K562 treated with DMSO at 1 percent for 12 hours (cell line): Measurements from ENCODE around the gene NEDD8. TPM values are rescaled to one million over a fixed set of nuclear protein-coding genes. Genes with fewer than 3 reads are reported as not detected.

Source experiments
- total RNA-seq: library from RNA; unstranded; fragments of 300-600 nt; gene quantifications from 2 replicates; pipeline ENCODE4 v1.2.3, GENCODE V29; 2022; ENCODE audit not compliant: insufficient read depth

Gene NEDD8
- total RNA-seq, result 134 and 179 TPM in 2 replicates

DNA sequence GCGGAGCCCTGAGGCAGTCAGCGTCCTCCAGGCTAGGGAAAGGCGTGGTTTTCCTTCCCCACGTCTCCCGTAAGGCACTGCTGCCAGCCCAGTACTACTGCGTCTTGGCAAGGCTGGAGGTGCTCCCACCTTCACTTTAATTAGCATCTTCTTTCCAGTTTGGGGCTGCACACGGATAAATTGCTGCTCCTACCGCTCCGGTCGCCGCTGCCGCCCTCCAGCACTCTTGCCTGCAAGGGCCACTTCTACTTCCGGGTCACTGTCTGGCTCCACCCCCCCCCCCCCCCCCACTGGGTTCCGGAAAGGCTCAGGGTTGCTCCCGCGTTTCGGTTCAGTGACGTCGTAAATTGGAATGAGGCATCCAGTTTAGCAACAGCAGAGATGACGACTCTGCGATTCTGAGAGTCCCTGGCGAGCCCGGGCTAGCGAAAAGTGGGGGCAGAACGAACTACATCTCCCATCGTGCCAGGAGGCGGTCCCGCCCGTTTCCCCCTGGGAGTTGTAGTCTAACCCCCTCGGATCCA lies at the start of gene NEDD8:
Gene NEDD8, minus strand, starts transcription at position 247 of the 524 bp plus-strand sequence. Its CDS starts 100 bp downstream, at position 147.

DNA sequence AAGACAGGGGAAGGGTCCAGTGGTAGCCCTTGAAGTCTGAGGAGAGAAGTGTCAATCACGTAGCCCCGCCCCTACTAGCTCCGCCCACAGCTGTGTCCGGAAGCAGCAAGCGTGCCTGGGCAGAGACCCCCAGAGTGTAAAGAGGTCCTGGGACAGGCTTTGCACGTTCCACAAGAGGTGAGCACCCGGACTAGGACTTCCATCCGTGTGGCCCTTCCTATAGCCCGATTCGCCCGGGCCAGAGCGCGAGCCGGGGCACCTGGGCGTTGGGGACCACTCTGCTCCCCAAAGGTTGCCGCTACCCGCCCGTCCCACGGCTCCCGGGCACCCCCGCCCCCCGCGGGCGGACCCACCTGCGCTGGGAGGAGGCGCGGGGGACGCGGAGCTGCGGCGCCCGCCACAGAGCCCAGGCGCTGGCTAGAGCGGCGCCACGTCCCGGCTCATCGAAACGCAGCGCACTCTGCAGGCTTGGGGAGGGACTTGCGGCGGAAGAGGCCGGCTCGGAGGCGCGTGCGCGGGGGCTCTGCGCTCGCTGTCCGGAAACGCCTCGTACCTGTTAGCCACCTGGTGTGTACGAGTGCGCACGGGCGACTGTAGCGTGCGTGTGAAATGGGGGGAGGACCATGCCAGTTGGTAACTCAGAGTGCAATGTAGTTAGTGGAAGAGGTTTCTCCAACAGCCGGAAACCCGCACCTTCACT lies 39.1 kb upstream of the NEDD8 start, which contains the start of gene RABGGTA:
Gene RABGGTA, minus strand, starts transcription at position 464 of the 700 bp plus-strand sequence. CDS start 482 bp downstream, outside the sequence.

DNA sequence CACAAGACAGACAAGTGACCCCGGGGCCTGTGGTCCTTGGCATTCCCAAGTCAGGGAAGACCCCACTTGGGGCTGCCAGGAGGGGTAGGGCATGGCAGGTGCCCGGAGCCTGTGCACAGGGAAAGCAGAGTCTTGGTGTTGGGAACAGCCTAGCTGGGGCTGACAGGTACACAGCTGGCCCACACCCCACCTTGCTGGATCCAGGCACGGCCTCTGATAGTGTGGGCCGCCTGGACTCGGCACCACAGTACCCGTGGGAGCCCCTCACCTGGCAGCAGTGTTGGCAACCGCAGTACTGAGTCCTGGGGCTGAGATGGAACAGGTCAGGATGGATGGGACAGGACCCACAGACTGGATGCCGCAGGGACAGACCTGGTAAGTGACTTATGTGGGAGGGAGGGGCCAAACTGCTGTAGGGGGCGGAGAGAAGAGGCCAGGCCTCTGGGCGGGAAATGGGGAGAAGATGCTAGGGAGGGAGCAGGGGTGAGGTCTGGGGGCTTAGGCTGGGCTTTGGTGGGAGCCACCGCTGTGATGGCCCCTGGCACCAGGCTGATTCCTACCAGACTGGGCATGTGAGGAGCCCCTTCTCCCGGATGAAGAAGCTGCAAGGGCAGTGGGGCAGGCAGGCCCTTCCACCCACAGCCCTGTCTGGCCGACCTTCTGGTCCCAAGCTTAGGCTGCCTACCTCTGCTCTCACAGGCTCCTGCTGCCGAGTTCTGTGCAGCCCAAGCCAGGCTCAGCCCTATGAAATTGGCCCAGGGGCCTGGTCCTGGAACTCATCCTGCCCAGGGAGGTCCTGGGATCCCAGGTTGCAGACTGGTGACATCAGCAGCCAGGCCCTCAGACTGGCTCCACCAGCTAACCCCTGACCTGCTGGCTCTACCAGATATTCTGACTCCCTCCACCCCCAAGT lies 30.9 kb upstream of the NEDD8 start, which contains the start of gene TGM1:
Gene TGM1, minus strand, starts transcription at position 357 of the 913 bp plus-strand sequence. CDS start 825 bp downstream, outside the sequence.

DNA sequence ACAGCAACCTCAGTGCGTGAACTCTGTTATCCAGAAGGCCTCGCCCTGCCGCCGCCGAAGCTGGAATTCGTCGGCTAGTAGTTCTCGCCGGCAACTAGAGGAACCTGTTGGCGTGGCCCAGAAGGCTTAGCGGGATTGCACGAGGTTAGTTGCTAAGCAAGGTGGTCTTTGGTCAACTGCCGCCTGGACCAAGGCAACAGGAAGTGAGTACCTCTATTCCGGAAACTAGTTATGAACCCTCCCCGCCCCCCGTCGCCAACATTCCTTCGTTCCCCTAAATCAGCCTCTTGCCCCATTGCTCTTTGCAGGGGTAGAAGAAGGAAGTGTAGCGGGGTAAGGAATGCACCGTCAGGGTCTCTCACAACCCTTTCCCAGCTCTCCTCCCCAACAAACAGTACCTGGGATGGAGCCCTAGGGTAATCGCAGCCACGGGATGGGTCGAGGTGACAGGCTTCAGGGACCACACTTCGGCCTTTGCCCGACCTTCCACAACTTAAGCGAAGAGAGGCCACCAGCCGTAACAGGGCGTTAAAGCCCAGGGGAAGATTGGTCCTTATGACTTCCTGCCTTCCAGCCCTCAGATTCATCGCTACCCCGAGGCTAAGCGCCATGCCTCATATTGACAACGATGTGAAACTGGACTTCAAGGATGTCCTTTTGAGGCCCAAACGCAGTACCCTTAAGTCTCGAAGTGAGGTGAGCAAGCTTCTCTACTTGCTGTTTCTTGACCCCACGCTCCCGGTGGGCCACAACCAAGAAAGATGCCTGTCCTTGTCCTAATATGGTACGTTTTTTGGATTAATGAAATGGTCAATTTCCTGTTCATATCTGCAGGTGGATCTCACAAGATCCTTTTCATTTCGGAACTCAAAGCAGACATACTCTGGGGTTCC lies 724 bp upstream of the NEDD8 start, which contains the start of gene GMPR2:
Gene GMPR2, plus strand, starts transcription at position 285 of the 893 bp plus-strand sequence. Its CDS starts 325 bp downstream, at position 610.

DNA sequence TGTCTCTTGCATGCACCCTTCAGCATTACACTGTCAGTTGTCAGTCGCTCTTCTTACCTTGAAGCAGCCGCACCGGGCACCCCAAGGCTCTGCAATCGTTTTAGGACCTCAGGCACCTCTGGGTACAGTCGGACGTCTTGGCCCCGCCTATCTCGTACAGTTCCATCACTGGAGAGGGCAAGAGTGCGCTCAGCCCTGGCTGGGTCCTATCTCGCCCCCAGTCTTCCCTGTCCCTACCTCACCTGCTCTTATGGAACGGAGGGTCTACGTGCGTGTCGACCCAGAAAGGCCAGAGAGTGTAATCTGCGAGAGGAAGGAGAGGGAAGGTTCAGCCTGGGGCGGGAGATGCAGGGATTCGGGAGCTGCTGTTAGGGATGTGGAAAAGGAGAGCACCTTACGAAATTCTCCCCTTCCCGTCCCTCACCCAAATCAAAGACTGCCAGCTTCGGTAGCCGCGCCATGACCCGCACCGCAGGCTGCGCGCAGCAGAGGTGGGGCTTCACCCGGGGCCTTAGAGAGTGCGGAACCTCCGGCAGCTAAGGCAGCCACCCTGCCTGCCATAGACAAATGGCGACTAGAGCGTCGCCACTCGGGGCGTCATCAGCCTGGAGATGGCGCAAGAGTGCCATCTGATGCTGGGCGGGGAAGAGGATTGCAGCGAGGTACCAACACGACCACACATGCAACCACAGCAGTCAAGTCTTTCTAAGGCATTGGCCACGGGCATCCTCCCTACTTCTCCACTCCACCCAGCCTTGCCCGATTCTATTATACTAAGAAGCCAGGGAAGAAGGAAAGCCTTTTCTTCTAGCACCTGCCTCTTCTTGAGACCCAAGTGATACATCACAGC lies 16.4 kb downstream of the NEDD8 start, which contains the start of gene MDP1:
Gene MDP1, minus strand, starts transcription at position 572 of the 850 bp plus-strand sequence. Its CDS starts 111 bp downstream, at position 461.

DNA sequence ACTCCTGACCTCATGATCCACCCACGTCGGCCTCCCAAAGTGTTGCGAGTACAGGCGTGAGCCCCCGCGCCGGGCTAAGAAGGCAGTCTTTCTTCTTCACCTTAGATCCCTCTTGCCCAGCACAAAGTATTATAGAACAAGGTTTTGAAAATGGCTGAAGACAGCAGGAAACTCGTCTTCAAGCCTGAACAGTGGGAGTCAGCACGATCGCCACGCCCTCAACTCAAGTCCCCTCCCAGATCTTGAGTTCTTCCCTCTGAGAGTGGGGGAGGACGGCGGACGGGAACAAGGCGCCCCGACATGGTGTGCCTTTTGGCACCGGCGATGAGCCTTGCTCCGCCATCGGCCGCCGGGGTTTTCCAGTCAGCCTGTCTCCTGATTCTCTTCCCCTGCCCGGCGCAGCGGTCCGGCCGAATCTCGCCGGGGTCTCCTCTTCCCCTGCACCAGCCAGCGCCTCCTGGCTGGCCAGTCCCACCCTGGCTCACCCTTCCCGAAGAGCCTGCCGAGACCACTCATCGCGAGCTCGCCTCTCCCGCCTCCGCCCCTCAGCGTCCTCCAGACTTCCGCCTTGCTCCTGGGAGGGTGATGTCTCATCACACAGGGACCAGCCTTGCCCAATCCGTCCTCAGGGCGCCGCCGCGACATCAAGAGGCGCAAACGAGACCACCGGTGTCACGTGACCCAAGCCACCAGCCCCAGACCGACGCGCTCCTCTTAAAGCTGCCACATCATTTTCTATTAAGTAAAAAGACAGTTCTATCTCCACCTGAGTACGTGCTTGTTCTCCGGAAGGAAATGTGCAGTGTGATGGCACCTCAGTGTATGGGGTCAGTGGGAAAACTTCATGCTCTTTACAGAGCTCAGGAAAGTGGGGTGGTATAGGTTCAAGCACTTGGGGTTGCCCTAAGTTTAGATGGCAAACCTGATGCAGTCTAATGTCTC lies 19.0 kb downstream of the NEDD8 start, which contains the start of gene CHMP4A:
Gene CHMP4A, minus strand, starts transcription at position 565 of the 942 bp plus-strand sequence. Its CDS starts 49 bp downstream, at position 516.

DNA sequence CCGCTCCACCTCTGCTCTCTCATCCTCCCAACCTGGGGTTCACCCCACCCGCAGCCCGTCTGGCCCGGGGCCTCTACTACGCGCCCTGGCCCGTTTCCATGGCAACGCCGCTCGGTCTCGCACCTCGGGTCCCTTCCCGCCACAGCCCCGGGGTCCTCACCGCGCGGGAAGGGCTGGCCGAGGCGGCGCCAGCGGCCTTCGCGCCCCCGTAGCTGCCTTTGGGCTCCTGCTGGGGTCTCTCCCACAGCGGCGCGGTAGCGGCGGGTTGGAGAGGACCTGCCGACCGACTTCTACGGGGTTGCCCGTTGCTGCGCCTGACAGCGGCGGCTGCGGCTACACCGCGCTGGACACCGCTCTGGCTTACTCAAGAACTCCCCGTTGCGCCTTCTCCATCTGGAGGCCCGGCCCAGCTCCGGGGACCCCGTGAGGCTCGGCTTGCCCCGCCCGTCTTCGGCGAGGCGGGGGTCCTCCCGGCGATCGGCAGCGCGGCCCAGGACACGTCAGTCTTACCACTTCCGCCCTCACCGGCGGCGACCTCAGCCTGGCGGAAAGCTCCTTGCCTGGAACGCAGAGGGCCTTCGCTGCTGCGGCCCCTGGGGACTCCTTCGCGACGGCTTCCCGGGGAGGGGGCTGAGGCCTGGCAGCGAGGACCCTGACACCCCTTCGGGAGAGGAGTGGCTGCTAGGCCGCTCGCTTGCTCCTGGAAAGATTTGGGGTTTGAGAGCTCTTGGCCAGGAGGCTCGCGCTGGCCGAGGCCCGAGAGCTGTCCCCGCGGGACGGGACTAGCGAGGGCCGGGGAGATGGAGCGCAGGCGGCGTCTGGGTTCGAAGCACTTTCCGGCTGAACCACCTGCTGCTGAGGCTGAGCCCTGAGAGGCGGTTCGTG lies 36.7 kb downstream of the NEDD8 start, which contains the start of gene TM9SF1:
Gene TM9SF1, minus strand, starts transcription at position 256 of the 885 bp plus-strand sequence. CDS start 422 bp downstream, outside the sequence.

DNA sequence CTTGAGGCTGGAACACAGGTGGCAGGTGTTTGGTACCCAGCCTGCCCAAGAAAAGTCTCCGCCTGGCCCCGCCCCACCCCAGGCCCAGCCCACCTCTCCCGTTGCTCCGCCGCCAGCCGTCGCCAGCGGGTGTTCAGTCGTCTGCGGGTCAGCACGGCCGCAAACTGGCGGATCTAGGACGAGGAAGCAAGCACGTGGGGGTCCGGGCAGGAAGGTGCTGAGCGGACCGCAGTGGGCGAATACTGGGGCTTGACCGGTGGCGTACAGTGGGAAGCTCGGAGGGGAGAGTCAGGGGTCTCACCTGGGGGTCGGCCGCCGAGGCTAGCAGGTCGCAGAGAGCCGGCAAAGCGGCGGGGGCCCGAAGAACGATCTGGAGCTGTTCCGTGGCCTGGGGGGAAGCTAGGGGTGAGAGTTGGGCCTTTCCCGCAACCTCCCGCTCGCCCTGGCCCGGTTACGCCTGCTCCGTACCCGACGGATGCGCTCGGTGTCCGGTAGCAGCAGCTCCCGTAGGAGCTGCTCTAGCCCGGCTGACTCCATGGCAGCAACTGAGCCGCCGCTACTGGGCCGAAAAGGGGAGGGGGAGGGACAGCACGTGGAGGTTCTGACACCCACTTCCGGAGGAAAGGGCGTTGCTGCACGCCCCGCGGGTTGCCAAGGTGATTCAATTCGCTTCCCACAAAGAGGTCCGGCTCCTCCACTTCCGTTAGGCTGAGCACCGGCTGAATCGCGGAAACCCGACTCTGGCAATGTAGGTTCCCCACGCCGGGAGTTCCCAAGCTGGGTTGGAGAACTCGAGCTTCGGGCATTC lies 43.7 kb downstream of the NEDD8 start, which contains the start of gene IPO4:
Gene IPO4, minus strand, starts transcription at position 566 of the 808 bp plus-strand sequence. Its CDS starts 29 bp downstream, at position 537.

DNA sequence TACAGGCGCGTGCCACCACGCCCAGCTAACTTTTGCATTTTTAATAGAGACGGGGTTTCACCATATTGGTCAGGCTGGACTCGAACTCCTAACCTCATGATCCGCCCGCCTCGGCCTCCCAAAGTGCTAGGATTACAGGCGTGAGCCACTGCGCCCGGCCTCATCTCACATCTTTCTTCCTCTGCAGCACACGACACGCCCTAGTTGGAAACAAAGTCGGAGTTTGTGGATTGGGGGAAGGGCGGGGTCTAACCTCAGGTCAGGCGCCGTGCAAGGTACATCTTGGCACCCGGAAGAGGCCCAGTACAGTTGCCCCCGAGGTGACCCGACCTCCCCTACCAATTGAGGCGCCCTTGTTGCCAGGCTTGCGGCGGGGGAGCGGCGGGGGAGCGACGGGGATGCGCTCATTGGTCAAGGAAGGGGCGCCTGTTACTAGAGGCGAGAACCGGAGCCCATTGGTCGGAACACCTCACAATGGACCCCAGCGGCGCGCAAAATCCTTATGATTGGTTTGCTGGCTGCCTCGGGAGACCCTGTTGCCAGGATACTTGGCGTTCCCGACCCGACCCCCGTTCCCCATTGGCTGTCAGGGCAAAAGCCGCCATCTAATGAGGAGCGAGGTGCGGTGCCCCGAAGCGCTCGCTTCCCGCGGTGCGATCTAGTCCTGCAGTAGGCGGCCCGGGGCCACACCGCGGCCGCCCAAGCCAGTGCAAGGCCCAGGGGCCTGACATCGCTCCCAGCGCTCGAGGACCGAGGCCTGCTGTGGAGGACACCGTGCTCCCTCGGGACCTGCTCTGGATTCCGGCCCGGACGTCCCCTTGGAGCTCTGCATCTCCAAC lies 60.5 kb downstream of the NEDD8 start, which contains the start of gene REC8:
Gene REC8, plus strand, starts transcription at position 659 of the 839 bp plus-strand sequence. CDS start 473 bp downstream, outside the sequence.

Other genes starting within 250 kb of the NEDD8 start
- gene DHRS4L2, start 243.4 kb downstream of the NEDD8 start, total RNA-seq, result 17.5 and 22.7 TPM in 2 replicates
- 0.28 and 0.36 TPM in 2 replicates for gene CARMIL3, start 180.4 kb downstream of the NEDD8 start, total RNA-seq
- not detected in 2 replicates for gene CPNE6, start 160.8 kb downstream of the NEDD8 start, total RNA-seq
- gene PCK2, start 138.1 kb downstream of the NEDD8 start, total RNA-seq, result 81.1 and 86.3 TPM in 2 replicates
- gene DCAF11, start 117.6 kb downstream of the NEDD8 start, total RNA-seq, result 24.1 and 44.4 TPM in 2 replicates
- 1.7 and 2.1 TPM in 2 replicates for gene NRL, start 117.4 kb downstream of the NEDD8 start, total RNA-seq
- not detected in 2 replicates for gene FITM1, start 101.7 kb downstream of the NEDD8 start, total RNA-seq
- 173 and 189 TPM in 2 replicates for gene PSME1, start 96.2 kb downstream of the NEDD8 start, total RNA-seq
- 41.4 and 46.4 TPM in 2 replicates for gene EMC9, start 90.8 kb downstream of the NEDD8 start, total RNA-seq
- gene PSME2, start 85.8 kb downstream of the NEDD8 start, total RNA-seq, result 145 and 149 TPM in 2 replicates
- 31.0 and 40.2 TPM in 2 replicates for gene RNF31, start 84.9 kb downstream of the NEDD8 start, total RNA-seq
- gene IRF9, start 71.1 kb downstream of the NEDD8 start, total RNA-seq, result 12.0 and 15.5 TPM in 2 replicates
- 0.75 and 2.7 TPM in 2 replicates for gene REC8, start 60.3 kb downstream of the NEDD8 start, total RNA-seq
- gene IPO4, start 43.6 kb downstream of the NEDD8 start, total RNA-seq, result 12.2 and 13.1 TPM in 2 replicates
- 14.9 and 25.9 TPM in 2 replicates for gene TM9SF1, start 36.9 kb downstream of the NEDD8 start, total RNA-seq
- 0.67 TPM in 1 of 2 replicates, not detected in the other for gene TSSK4, start 26.7 kb downstream of the NEDD8 start, total RNA-seq
- 56.6 and 66.5 TPM in 2 replicates for gene CHMP4A, start 18.9 kb downstream of the NEDD8 start, total RNA-seq
- gene MDP1, start 16.3 kb downstream of the NEDD8 start, total RNA-seq, result 3.7 and 15.6 TPM in 2 replicates
- gene GMPR2, start 562 bp upstream of the NEDD8 start, total RNA-seq, result 47.9 and 58.1 TPM in 2 replicates
- gene TINF2, start 10.3 kb upstream of the NEDD8 start, total RNA-seq, result 17.2 and 19.4 TPM in 2 replicates
- 0.58 TPM in 1 of 2 replicates, not detected in the other for gene TGM1, start 30.8 kb upstream of the NEDD8 start, total RNA-seq
- 17.9 and 19.6 TPM in 2 replicates for gene RABGGTA, start 39.2 kb upstream of the NEDD8 start, total RNA-seq
- gene DHRS1, start 67.4 kb upstream of the NEDD8 start, total RNA-seq, result 37.2 and 42.4 TPM in 2 replicates
- gene NOP9, start 67.5 kb upstream of the NEDD8 start, total RNA-seq, result 3.9 and 10.9 TPM in 2 replicates
- not detected in 2 replicates for gene CIDEB, start 75.6 kb upstream of the NEDD8 start, total RNA-seq
- 2.5 and 11.2 TPM in 2 replicates for gene LTB4R2, start 77.8 kb upstream of the NEDD8 start, total RNA-seq
- gene LTB4R, start 79.1 kb upstream of the NEDD8 start, total RNA-seq, result 4.1 and 6.5 TPM in 2 replicates
- gene ADCY4, start 102.7 kb upstream of the NEDD8 start, total RNA-seq, result not detected in 2 replicates
- gene RIPK3, start 107.6 kb upstream of the NEDD8 start, total RNA-seq, result 0.67 TPM in 1 of 2 replicates, not detected in the other
- gene NFATC4, start 135.8 kb upstream of the NEDD8 start, total RNA-seq, result 1.1 and 1.3 TPM in 2 replicates
- 0.40 and 1.1 TPM in 2 replicates for gene NYNRIN, start 166.6 kb upstream of the NEDD8 start, total RNA-seq
- 0.26 TPM in 1 of 2 replicates, not detected in the other for gene CBLN3, start 197.3 kb upstream of the NEDD8 start, total RNA-seq
- gene KHNYN, start 197.6 kb upstream of the NEDD8 start, total RNA-seq, result 10.6 and 46.8 TPM in 2 replicates
- gene SDR39U1, start 210.4 kb upstream of the NEDD8 start, total RNA-seq, result 50.9 and 59.5 TPM in 2 replicates